Spleen (tissue), 11 donors: ENCODE results near the gene RAE1. TPM values are rescaled to one million over a fixed set of nuclear protein-coding genes. Genes with fewer than 3 reads are reported as not detected.

Source experiments
- DNase-seq: peaks from one replicate; pipeline ENCODE4 v3.0.0-alpha.2; 2020
- H3K27ac ChIP-seq, 8 donors: fragments of 200-600 bp; sonication (generic) in 7 of 8; 1 replicate in 4 of 8; 2 replicates in 4 of 8; pipeline versions ENCODE4 v1.5.0 to v1.8.0; 2016 to 2021; ENCODE audit warnings: inconsistent platforms in 4 of 8, mild to moderate bottlenecking in 4 of 8, moderate library complexity in 1 of 8
- H3K27me3 ChIP-seq, 7 donors: fragments of 200-600 bp; sonication (generic) in 6 of 7; replicated peaks in 1 of 7; 1 replicate in 4 of 7; 2 replicates in 3 of 7; pipeline versions ENCODE4 v1.5.0 to v1.8.0; 2016 to 2021; ENCODE audit warnings: inconsistent platforms in 3 of 7, mild to moderate bottlenecking in 1 of 7
- H3K36me3 ChIP-seq, 6 donors: fragments of 200-600 bp; sonication (generic) in 5 of 6; 1 replicate in 4 of 6; 2 replicates in 2 of 6; pipeline versions ENCODE4 v1.5.0 to v1.8.0; 2016 to 2021; ENCODE audit warnings: inconsistent platforms in 2 of 6
- H3K4me1 ChIP-seq, 6 donors: fragments of 200-600 bp; sonication (generic) in 5 of 6; 1 replicate in 3 of 6; 2 replicates in 3 of 6; pipeline versions ENCODE4 v1.5.0 to v1.8.0; 2016 to 2021; ENCODE audit warnings: inconsistent platforms in 3 of 6
- H3K4me3 ChIP-seq, 8 donors: fragments of 200-600 bp; sonication (generic) in 7 of 8; 1 replicate in 4 of 8; 2 replicates in 4 of 8; pipeline versions ENCODE4 v1.5.0 to v1.8.0; 2016 to 2021; ENCODE audit warnings: inconsistent platforms in 4 of 8, mild to moderate bottlenecking in 4 of 8, moderate library complexity in 2 of 8
- H3K9me3 ChIP-seq, 8 donors: fragments of 200-600 bp; sonication (generic) in 7 of 8; 1 replicate in 4 of 8; 2 replicates in 4 of 8; pipeline versions ENCODE4 v1.5.0 to v1.8.0; 2016 to 2021; ENCODE audit warnings: inconsistent platforms in 4 of 8
- CTCF ChIP-seq, 11 experiments: fragments of 200-600 bp in 7 of 11; fragments of 450-650 bp in 4 of 11; sonication (generic) in 4 of 11; IDR thresholded peaks in 8 of 11; conservative IDR thresholded peaks in 3 of 11; 1 replicate in 7 of 11; 2 replicates in 4 of 11; pipeline versions ENCODE4 v1.4.0 to v1.8.0; 2016 to 2021; ENCODE audit warnings: antibody characterized with exemption in 11 of 11, inconsistent platforms in 4 of 11, mild to moderate bottlenecking in 1 of 11
- POLR2A ChIP-seq, 3 donors: fragments of 450-650 bp; IDR thresholded peaks; one replicate each; pipeline ENCODE4 v1.5.1; 2017; ENCODE audit warnings: antibody characterized with exemption in 3 of 3, mild to moderate bottlenecking in 1 of 3
- POLR2AphosphoS5 ChIP-seq, 3 donors: sonication (generic); formaldehyde crosslinking; IDR thresholded peaks; one replicate each; pipeline ENCODE4 v1.5.1; 2017; ENCODE audit warnings: antibody characterized with exemption in 3 of 3
- WGBS, 5 donors: extraction: QIAGEN DNeasy Blood & Tissue Kit in 3 of 5; methylation state at CpG; one replicate each; pipeline versions ENCODE4 v1.1.5 to v1.1.7; 2013 to 2018; 5-methylcytosine and 5-hydroxymethylcytosine counted together
- intact Hi-C: fragments of 100-400 bp; cut with DNase I; formaldehyde crosslinking; loops from one replicate; pipeline ENCODE4 v1.15.0; 2023; ENCODE audit warnings: low total_unique reads
- polyA plus RNA-seq, 3 donors: library from polyadenylated mRNA; stranded (reverse); fragments of 200-250 nt; gene quantifications; one replicate each; pipeline ENCODE4 v1.2.1, GENCODE V29; 2013
- total RNA-seq, 7 donors: library from RNA; depleted of rRNA in 3 of 7; stranded (reverse); fragments of >200 nt in 3 of 7; fragmentation: NEBNext Ultra II Directional in 4 of 7; extraction: Animal tissue kit (Norgen Biotek cat#: 25700) in 4 of 7; gene quantifications; one replicate each; pipeline versions ENCODE4 v1.1.0 to v1.2.1, GENCODE V29; 2016 to 2021
- donor health status: healthy with polysubstance abuse.
- donor health status: DM: no; HTN: no; CAD: no; lungs with moderate emphysema.
- donor health status: DM: no; HTN: no; CAD: no.
- donor health status: Bipolar disorder and iron deficiency.
- donor health status: healthy.
- donor health status: DM: no; HTN: no; CAD: no.
- donor health status: DM: yes; HTN: yes; CAD: no.

The RAE1 gene
- total and polyA plus RNA-seq, 10 donors = 16.2 to 41.3 (median 23.1) TPM

- WGBS, 5 donors = 57 to 81% (median 69%) methylated on average over 1 of the region's 1 CpG
- Histone ChIP-seq H3K36me3 (no peaks in the 10 kb centered on the region), H3K4me3 (no peak overlapping the region), H3K27me3 (peaks cover 0 to 89% (median 33%) of the 10 kb centered on the region in 7 donors), H3K27ac (no peak overlapping the region), H3K4me1 (no peaks in the 10 kb centered on the region), H3K9me3 (no peaks in the 10 kb centered on the region)
- no peak for DNase-seq
- intact Hi-C loops = no loop called here
- TF ChIP-seq POLR2AphosphoS5 (IDR thresholded peaks at IDR 0.05) (no peak), POLR2A (IDR thresholded peaks at IDR 0.05) (no peak), CTCF (IDR thresholded peaks at IDR 0.05 in 8 of 11, conservative IDR thresholded peaks at IDR 0.05 in 3 of 11) (no peak)
These were observed 18.7 kb upstream of the RAE1 start for GRCh38 chr20:57332105-57333089.

GRCh38 chr20:57335392-57335791 lies 15.7 kb upstream of the RAE1 start:
- intact Hi-C loops = no loop called here
- Histone ChIP-seq H3K27me3 (peaks cover 0 to 86% (median 24%) of the 10 kb centered on the region in 7 donors), H3K27ac (no peak overlapping the region), H3K36me3 (no peaks in the 10 kb centered on the region), H3K4me1 (no peaks in the 10 kb centered on the region), H3K9me3 (no peaks in the 10 kb centered on the region), H3K4me3 (no peak overlapping the region)
- no peak for DNase-seq
- 67 to 83% (median 81%) methylated on average over 2 of the region's 2 CpGs for WGBS, 5 donors
- TF ChIP-seq POLR2AphosphoS5 (IDR thresholded peaks at IDR 0.05) = no peak
- TF ChIP-seq POLR2A (IDR thresholded peaks at IDR 0.05) = no peak
- TF ChIP-seq CTCF (IDR thresholded peaks at IDR 0.05 in 8 of 11, conservative IDR thresholded peaks at IDR 0.05 in 3 of 11) = no peak

- WGBS, 5 donors = 71 to 75% (median 73%) methylated on average over 2 of the region's 2 CpGs
- intact Hi-C loops = no loop called here
- DNase-seq = no peak
These were observed 9.4 kb upstream of the RAE1 start for GRCh38 chr20:57341663-57342062.

More at GRCh38 chr20:57341663-57342062, 9.4 kb upstream of the RAE1 start:
- no peaks in the 10 kb centered on the region for H3K4me1 ChIP-seq
- no peak overlapping the region for H3K27ac ChIP-seq
- TF ChIP-seq POLR2A (IDR thresholded peaks at IDR 0.05) (no peak), CTCF (IDR thresholded peaks at IDR 0.05 in 8 of 11, conservative IDR thresholded peaks at IDR 0.05 in 3 of 11) (no peak), POLR2AphosphoS5 (IDR thresholded peaks at IDR 0.05) (no peak)
- no peak overlapping the region for H3K4me3 ChIP-seq
- H3K36me3 ChIP-seq = no peaks in the 10 kb centered on the region
- no peaks in the 10 kb centered on the region for H3K9me3 ChIP-seq
- peaks cover 0 to 38% (median 0%) of the 10 kb centered on the region in 7 donors for H3K27me3 ChIP-seq
